Colonic mucosa (tissue), 4 donors: ENCODE measurements around the gene PRKCA. TPM values are rescaled to one million over a fixed set of nuclear protein-coding genes. Genes with fewer than 3 reads are reported as not detected.

Source experiments
- DNase-seq: peaks from one replicate; pipeline ENCODE4 v3.0.0-alpha.2; 2020
- H3K27ac ChIP-seq: fragments of 200-600 bp; one replicate; pipeline ENCODE4 v1.8.0; 2021
- H3K27me3 ChIP-seq: fragments of 200-600 bp; one replicate; pipeline ENCODE4 v1.8.0; 2021
- H3K36me3 ChIP-seq: fragments of 200-600 bp; one replicate; pipeline ENCODE4 v1.8.0; 2021
- H3K4me1 ChIP-seq: fragments of 200-600 bp; one replicate; pipeline ENCODE4 v1.8.0; 2021; ENCODE audit warnings: mild to moderate bottlenecking
- H3K4me3 ChIP-seq: fragments of 200-600 bp; one replicate; pipeline ENCODE4 v1.8.0; 2021
- H3K9ac ChIP-seq, 2 donors: one replicate each; pipeline ENCODE4 v1.7.0; 2013; ENCODE audit warnings: control low read depth in 2 of 2, low read depth in 2 of 2, low read length in 2 of 2
- H3K9me3 ChIP-seq: fragments of 200-600 bp; one replicate; pipeline ENCODE4 v1.8.0; 2021
- CTCF ChIP-seq: fragments of 200-600 bp; IDR thresholded peaks from one replicate; pipeline ENCODE4 v1.8.0; 2022; ENCODE audit warnings: antibody characterized with exemption, mild to moderate bottlenecking
- intact Hi-C: fragments of 100-400 bp; cut with DNase I; formaldehyde crosslinking; loops from one replicate; pipeline ENCODE4 v1.14.1; 2022
- total RNA-seq, 2 donors: library from RNA; stranded (reverse); fragmentation: NEBNext Ultra II Directional in 1 of 2; extraction: Animal tissue kit (Norgen Biotek cat#: 25700) in 1 of 2; gene quantifications; one replicate each; pipeline ENCODE4 v1.2.1, GENCODE V29; 2021
- donor health status: healthy.
- donor health status: DM: no; HTN: no; CAD: no.
- donor health status: DM: no; HTN: no; CAD: no.

Gene PRKCA
- total RNA-seq, 2 donors from 2014 or later, result 40.0 to 41.8 TPM

DNA sequence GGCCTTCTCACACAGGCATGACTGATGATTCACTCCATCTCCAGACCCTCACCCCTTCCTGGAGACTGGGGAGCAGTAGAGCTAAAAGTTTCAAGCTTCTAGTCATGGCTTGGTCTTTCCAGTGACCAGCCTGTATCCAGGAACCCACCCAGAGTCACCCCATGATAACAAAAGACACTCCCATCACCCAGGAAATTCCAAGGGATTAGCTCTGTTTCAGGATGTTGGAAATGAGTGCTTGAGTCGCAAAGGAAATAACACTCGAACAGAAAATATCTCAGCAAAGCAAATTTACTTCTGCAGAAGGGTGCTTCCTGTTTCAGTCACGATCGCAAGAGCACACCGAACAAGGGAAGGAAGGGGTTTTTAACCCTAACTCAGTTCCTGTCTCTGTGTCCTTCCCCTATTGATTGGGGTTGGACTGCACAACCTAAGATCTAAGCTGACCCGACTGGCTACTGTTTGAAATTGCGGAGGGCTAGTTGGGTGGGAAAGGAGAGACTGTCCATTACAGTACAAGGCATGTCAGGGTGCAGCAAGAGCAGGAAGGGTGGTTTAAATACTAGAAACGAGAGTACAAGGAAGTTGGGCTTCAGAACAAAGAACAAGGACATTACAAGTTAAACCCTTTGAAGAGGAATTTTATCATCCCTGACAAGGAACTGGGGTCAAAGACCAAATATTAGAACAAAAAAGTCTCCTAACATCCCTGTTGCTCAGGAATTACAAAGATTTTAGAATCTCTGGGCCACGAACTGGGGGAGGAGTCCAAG, 308.1 kb downstream of the PRKCA start:
- peak overlapping the region; percentile 32 for H3K27ac ChIP-seq
- no peaks in the 10 kb centered on the region for H3K36me3 ChIP-seq
- no peak overlapping the region for H3K9ac ChIP-seq
- H3K27me3 ChIP-seq, result no peaks in the 10 kb centered on the region
- no peaks in the 10 kb centered on the region for H3K4me1 ChIP-seq
- DNase-seq, result no peak
- no peaks in the 10 kb centered on the region for H3K9me3 ChIP-seq
- no peak for TF ChIP-seq CTCF
- intact Hi-C loops, result no loop called here
- H3K4me3 ChIP-seq, result no peak overlapping the region

GRCh38 chr17:66611397-66611796, 309.0 kb downstream of the PRKCA start:
- TF ChIP-seq CTCF, result no peak
- no peaks in the 10 kb centered on the region for H3K4me1 ChIP-seq
- no peaks in the 10 kb centered on the region for H3K9me3 ChIP-seq
- no peak overlapping the region for H3K9ac ChIP-seq
- no peaks in the 10 kb centered on the region for H3K36me3 ChIP-seq
- H3K27ac ChIP-seq, result no peak overlapping the region
- intact Hi-C loops, result no loop called here
- H3K4me3 ChIP-seq, result no peak overlapping the region
- DNase-seq, result no peak
- H3K27me3 ChIP-seq, result no peaks in the 10 kb centered on the region

DNA sequence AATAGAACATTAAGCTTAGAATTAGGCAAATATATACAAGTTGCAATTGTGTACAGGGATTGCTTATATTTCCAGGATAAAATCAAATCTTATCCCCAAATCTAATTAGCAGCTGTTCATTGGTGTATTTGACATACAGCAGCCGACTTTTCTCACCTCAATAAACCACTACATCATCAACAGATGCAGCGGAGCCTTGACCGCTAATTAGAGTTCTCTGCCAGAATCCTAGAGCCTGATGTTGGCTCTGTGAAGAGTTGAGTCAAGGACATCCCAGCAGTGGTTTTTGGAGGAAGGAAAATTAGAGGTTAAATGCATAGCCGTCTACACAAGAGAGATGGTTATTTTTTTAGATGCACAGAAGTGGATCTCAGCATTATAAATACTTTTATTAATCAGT, 310.6 kb downstream of the PRKCA start:
- Histone ChIP-seq H3K9me3 (no peaks in the 10 kb centered on the region), H3K9ac (no peak overlapping the region), H3K27ac (no peak overlapping the region), H3K27me3 (no peaks in the 10 kb centered on the region), H3K4me3 (no peak overlapping the region), H3K4me1 (no peaks in the 10 kb centered on the region), H3K36me3 (no peaks in the 10 kb centered on the region)
- no peak for TF ChIP-seq CTCF
- DNase-seq, result no peak
- intact Hi-C loops, result no loop called here

DNA sequence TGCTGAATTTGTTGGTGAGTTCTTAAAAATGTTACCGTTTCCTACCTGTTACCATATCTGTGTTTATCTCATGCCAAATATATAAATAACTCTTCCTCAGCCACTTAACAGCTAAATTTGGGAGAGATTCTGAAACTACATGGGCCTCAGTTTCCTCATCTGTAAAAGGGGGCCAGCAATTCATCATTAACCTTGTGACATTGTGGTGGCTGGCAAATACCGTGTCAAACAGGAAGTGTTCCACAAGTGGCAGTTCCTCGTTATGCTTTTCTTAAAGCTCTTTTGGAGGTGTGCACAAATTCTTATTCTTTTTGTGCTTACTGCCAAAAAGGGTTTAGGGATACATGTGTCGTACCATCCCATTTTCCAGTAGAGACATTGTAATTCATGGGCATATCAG, 312.1 kb downstream of the PRKCA start:
- no peak overlapping the region for H3K9ac ChIP-seq
- H3K27me3 ChIP-seq, result no peaks in the 10 kb centered on the region
- no peaks in the 10 kb centered on the region for H3K4me1 ChIP-seq
- no peak overlapping the region for H3K4me3 ChIP-seq
- no peak for TF ChIP-seq CTCF
- intact Hi-C loops, result no loop called here
- no peak for DNase-seq
- H3K9me3 ChIP-seq, result no peaks in the 10 kb centered on the region
- H3K36me3 ChIP-seq, result no peaks in the 10 kb centered on the region
- no peak overlapping the region for H3K27ac ChIP-seq

- Histone ChIP-seq H3K4me1 (no peaks in the 10 kb centered on the region), H3K36me3 (no peaks in the 10 kb centered on the region), H3K27ac (no peak overlapping the region), H3K27me3 (no peaks in the 10 kb centered on the region), H3K4me3 (no peak overlapping the region), H3K9me3 (no peaks in the 10 kb centered on the region), H3K9ac (no peak overlapping the region)
- DNase-seq, result no peak
- no peak for TF ChIP-seq CTCF
- intact Hi-C loops, result no loop called here
Observed at GRCh38 chr17:66619206-66619605, 316.8 kb downstream of the PRKCA start.
